ENCODE data around the gene FAXDC2. TPM values are rescaled to one million over a fixed set of nuclear protein-coding genes. Genes with fewer than 3 reads are reported as not detected.

FAXDC2 gene
- total and polyA plus RNA-seq, 2 of the 13 experiments (the other 11 are each of a cell fraction or from before 2014, with no cell fraction given), result 4.7 to 58.8 TPM

DNA sequence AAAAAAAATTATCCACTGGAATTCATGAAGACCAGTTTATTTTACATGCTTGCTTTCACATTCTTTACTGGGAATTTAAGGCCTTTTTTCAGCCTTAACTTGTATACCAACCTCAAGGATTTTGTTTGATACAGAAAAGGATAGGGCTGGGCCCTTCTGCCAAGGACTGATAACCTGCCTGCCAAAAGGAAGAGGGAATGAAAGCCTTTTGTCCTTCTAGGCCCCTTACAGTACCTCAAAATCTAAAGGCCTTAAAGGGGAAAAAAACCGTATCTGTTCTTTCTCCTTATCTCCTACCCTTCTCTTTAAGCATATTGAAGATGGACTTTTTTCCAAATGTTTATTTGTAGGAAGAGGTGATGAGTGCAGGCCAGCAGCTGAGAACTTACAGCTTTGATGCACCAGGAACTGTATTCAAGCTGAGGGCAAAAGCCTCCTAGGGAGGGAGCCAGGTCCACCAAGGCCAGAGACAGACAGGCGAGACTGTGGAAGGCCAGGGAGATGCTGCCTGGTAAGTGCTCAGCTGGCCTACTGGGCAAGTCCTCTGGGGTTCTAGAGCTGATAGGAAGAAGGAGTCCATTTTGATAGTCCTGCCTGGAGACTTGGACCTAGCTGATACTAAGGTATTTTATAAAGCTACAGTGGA, 31.8 kb downstream of the FAXDC2 start:
- BruUV-seq (replicated peaks), result no TSS peak
- Histone ChIP-seq H3K79me2 (ENCODE audit: insufficient read depth, low read length) (no peaks in the 10 kb centered on the region), H4K20me1 (ENCODE audit: insufficient read depth, low read length) (peaks cover 3% of the 10 kb centered on the region), H3K9me3 (ENCODE audit: low read length) (no peaks in the 10 kb centered on the region), H3K27me3 (ENCODE audit: control insufficient read depth in 1 of 2, insufficient read depth in 2 of 2, low read length in 2 of 2) (no peaks in the 10 kb centered on the region), H3K9ac (ENCODE audit: insufficient read depth, low read depth, low read length) (no peak overlapping the region), H3K36me3 (replicated peaks in 1 of 2; ENCODE audit: control insufficient read depth in 1 of 2, insufficient read depth in 2 of 2, low read length in 2 of 2) (peaks cover 18 to 59% of the 10 kb centered on the region in 2 experiments), H3K4me2 (ENCODE audit: low read depth, low read length) (no peak overlapping the region), H2AFZ (ENCODE audit: low read length) (no peak overlapping the region), H3K27ac (ENCODE audit: extremely low read length, insufficient read depth, low read length) (no peak overlapping the region), H3K4me1 (ENCODE audit: insufficient read depth, low read length) (peaks cover 39% of the 10 kb centered on the region), H3K4me3 (replicated peaks in 1 of 3; ENCODE audit: insufficient read depth in 1 of 3, low read depth in 2 of 3, low read length in 3 of 3) (no peak overlapping the region)
- WGBS (ENCODE audit: low lambda C conversion rate), result 98% methylated on average over 2 of the region's 2 CpGs
- ChIA-PET POLR2A (interaction anchor here (0.6 kb wide), 1 partner anchor 24 kb away, joined by 3 read pairs; no protein-coding TSS in a partner anchor), CTCF (ENCODE audit: low intra/inter-chr PET ratio, low total read pairs) (no interaction called here)
- intact Hi-C loops (cut with micrococcal nuclease; ENCODE audit: unreplicated experiment) (loop anchor here (5.0 kb wide), 1 partner anchor 39 kb away; the partner anchor contains the start of gene CNOT8), in situ Hi-C loops (cut with HindIII; ENCODE audit: extremely low pct_ligation_motif_present, low pct_unique_long_range_greater_than_20kb) (no loop called here)
- ATAC-seq, result no peak
- DNase-seq (ENCODE audit: low spot score), result no peak
- no peak for FAIRE-seq
- TF ChIP-seq TBX2 (CRISPR knock-in tag; IDR thresholded peaks at IDR 0.05; ENCODE audit: borderline replicate concordance), result no peak
- TF ChIP-seq, protein P1, sequence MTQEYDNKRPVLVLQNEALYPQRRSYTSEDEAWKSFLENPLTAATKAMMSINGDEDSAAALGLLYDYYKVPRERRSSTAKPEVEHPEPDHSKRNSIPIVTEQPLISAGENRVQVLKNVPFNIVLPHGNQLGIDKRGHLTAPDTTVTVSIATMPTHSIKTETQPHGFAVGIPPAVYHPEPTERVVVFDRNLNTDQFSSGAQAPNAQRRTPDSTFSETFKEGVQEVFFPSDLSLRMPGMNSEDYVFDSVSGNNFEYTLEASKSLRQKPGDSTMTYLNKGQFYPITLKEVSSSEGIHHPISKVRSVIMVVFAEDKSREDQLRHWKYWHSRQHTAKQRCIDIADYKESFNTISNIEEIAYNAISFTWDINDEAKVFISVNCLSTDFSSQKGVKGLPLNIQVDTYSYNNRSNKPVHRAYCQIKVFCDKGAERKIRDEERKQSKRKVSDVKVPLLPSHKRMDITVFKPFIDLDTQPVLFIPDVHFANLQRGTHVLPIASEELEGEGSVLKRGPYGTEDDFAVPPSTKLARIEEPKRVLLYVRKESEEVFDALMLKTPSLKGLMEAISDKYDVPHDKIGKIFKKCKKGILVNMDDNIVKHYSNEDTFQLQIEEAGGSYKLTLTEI (CRISPR knock-in tag; conservative IDR thresholded peaks at IDR 0.05), result no peak
- TF ChIP-seq, protein P2, sequence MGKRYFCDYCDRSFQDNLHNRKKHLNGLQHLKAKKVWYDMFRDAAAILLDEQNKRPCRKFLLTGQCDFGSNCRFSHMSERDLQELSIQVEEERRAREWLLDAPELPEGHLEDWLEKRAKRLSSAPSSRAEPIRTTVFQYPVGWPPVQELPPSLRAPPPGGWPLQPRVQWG (CRISPR knock-in tag; IDR thresholded peaks at IDR 0.05; ENCODE audit: borderline replicate concordance, low read depth), result no peak
- TF ChIP-seq ZC3H13 (CRISPR knock-in tag; IDR thresholded peaks at IDR 0.05), result 0 out of 2 replicates have a peak, but pooled peaks have one; percentile 14
- TF ChIP-seq, protein P3, sequence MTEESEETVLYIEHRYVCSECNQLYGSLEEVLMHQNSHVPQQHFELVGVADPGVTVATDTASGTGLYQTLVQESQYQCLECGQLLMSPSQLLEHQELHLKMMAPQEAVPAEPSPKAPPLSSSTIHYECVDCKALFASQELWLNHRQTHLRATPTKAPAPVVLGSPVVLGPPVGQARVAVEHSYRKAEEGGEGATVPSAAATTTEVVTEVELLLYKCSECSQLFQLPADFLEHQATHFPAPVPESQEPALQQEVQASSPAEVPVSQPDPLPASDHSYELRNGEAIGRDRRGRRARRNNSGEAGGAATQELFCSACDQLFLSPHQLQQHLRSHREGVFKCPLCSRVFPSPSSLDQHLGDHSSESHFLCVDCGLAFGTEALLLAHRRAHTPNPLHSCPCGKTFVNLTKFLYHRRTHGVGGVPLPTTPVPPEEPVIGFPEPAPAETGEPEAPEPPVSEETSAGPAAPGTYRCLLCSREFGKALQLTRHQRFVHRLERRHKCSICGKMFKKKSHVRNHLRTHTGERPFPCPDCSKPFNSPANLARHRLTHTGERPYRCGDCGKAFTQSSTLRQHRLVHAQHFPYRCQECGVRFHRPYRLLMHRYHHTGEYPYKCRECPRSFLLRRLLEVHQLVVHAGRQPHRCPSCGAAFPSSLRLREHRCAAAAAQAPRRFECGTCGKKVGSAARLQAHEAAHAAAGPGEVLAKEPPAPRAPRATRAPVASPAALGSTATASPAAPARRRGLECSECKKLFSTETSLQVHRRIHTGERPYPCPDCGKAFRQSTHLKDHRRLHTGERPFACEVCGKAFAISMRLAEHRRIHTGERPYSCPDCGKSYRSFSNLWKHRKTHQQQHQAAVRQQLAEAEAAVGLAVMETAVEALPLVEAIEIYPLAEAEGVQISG (CRISPR knock-in tag; IDR thresholded peaks at IDR 0.05), result no peak
- no peak for TF ChIP-seq NFYC (CRISPR knock-in tag; IDR thresholded peaks at IDR 0.05)
- TF ChIP-seq JUN (CRISPR knock-in tag; IDR thresholded peaks at IDR 0.05), result no peak
- 0 out of 4 replicates have a peak, but pooled peaks of 1 of the 2 experiments have one; percentile 19 for TF ChIP-seq POLR2A (IDR thresholded peaks at IDR 0.05; ENCODE audit: insufficient read depth in 1 of 2, low read depth in 2 of 2, low read length in 2 of 2)
- TF ChIP-seq, protein P4, sequence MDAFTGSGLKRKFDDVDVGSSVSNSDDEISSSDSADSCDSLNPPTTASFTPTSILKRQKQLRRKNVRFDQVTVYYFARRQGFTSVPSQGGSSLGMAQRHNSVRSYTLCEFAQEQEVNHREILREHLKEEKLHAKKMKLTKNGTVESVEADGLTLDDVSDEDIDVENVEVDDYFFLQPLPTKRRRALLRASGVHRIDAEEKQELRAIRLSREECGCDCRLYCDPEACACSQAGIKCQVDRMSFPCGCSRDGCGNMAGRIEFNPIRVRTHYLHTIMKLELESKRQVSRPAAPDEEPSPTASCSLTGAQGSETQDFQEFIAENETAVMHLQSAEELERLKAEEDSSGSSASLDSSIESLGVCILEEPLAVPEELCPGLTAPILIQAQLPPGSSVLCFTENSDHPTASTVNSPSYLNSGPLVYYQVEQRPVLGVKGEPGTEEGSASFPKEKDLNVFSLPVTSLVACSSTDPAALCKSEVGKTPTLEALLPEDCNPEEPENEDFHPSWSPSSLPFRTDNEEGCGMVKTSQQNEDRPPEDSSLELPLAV (CRISPR knock-in tag; conservative IDR thresholded peaks at IDR 0.05; ENCODE audit: low read depth), result no peak
- TF ChIP-seq YEATS2 (CRISPR knock-in tag; IDR thresholded peaks at IDR 0.05; ENCODE audit: borderline replicate concordance), result no peak
- no peak for TF ChIP-seq NR2F1 (CRISPR knock-in tag; IDR thresholded peaks at IDR 0.05)
- TF ChIP-seq ZBTB42 (CRISPR knock-in tag; IDR thresholded peaks at IDR 0.05), result no peak
- TF ChIP-seq ZNF205 (CRISPR knock-in tag; IDR thresholded peaks at IDR 0.05), result no peak
- TF ChIP-seq MIER3 (CRISPR knock-in tag; IDR thresholded peaks at IDR 0.05; ENCODE audit: borderline replicate concordance), result no peak
- no peak for TF ChIP-seq CREM (IDR thresholded peaks at IDR 0.05)
- no peak for TF ChIP-seq CREM (CRISPR knock-in tag; IDR thresholded peaks at IDR 0.05)
- TF ChIP-seq ATF7 (IDR thresholded peaks at IDR 0.05), result no peak
- no peak for TF ChIP-seq ATF7 (CRISPR knock-in tag; IDR thresholded peaks at IDR 0.05)
- TF ChIP-seq ZBTB1 (CRISPR knock-in tag; IDR thresholded peaks at IDR 0.05; ENCODE audit: borderline replicate concordance), result no peak

Measured in HepG2 (cell line).